GM13976 (cell line): ENCODE results near the gene DOK4.
"Not testable (repeated sequence)": the region's sequence is repeated elsewhere in the genome, so short reads cannot be mapped to it uniquely, and the experiment has no call there.

Experiments used
- DNase-seq: peaks from one replicate; pipeline ENCODE4 v3.0.0; 2012; ENCODE audit warnings: low spot score
- in situ Hi-C: fragments of 300-500 bp; cut with MboI; formaldehyde crosslinking; loops from one replicate; pipeline ENCODE4 v1.12.0; 2022; ENCODE audit warnings: low sequenced_read_pairs, mixed read lengths, inconsistent platforms; ENCODE audit not compliant: unreplicated experiment
- TF ChIP-seq, protein P1 (sequence below): IDR thresholded peaks from 2 replicates; pipeline ENCODE4 v1.5.1; 2012; ENCODE audit warnings: borderline replicate concordance, mild to moderate bottlenecking; ENCODE audit not compliant: insufficient read depth; ENCODE audit errors: extremely low read depth, missing control alignments, control extremely low read depth

Gene DOK4

DNA sequence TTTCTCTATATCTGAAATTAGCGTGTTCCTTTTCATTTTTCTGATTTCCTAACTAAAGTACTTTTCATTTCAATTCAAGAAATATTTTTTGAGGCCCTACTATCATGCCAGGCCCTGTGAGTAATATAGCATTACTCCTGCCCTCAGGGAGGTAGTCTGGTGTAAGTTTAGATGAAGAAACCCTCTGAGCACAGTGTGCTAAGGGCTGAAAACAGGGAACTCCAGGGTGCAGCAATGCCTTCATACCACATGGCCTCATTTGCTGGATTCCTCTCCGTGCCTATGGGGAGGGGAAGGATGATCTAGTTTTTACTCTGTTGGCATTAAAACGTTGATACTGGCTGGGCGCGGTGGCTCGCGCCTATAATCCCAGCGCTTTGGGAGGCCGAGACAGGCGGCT lies 34.3 kb downstream of the DOK4 start:
- TF ChIP-seq, protein P1, sequence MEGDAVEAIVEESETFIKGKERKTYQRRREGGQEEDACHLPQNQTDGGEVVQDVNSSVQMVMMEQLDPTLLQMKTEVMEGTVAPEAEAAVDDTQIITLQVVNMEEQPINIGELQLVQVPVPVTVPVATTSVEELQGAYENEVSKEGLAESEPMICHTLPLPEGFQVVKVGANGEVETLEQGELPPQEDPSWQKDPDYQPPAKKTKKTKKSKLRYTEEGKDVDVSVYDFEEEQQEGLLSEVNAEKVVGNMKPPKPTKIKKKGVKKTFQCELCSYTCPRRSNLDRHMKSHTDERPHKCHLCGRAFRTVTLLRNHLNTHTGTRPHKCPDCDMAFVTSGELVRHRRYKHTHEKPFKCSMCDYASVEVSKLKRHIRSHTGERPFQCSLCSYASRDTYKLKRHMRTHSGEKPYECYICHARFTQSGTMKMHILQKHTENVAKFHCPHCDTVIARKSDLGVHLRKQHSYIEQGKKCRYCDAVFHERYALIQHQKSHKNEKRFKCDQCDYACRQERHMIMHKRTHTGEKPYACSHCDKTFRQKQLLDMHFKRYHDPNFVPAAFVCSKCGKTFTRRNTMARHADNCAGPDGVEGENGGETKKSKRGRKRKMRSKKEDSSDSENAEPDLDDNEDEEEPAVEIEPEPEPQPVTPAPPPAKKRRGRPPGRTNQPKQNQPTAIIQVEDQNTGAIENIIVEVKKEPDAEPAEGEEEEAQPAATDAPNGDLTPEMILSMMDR, result no peak
- in situ Hi-C loops, result no loop called here
- DNase-seq, result no peak

DNA sequence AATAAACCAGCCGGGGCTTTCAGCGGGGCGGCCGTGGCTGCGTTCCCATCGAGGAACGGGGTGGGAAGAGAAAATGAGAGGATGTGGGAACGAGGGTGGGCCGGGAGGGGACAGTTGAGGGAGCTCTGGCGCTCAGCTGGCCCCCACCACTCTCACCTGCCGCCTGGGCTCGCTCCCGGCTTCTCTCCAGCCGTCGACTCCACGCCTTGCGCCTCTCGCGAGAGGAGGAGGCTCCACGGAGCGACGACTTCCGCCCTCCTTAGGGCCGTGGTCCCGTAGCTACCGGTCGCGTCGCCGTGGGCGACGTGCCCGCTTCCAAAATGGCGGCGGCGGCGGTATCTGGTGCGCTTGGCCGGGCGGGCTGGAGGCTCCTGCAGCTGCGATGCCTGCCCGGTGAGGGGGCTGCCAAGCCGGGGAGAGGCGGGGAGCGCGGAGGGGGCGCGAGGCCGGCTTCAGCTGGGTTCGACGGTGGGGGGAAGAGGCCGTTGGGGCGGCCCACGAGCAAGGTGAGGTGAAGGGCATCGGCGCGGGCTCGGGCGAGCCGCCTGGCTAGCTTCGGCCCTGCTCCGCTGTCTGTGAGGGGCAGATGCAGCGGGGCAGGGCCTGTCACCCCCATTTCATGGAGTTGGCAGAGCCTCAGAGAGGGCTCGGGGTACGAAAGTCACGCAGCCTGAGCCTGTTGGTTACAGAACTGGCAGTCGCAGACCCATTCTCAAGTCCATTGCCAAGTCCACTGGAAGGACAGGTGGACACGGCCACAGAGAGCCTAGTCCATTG lies 38.9 kb downstream of the DOK4 start, which contains the start of the genes CIAPIN1 and COQ9:
Gene CIAPIN1, minus strand, starts transcription at position 200 of the 777 bp plus-strand sequence. CDS start 6,457 bp downstream, outside the sequence.
Gene COQ9, plus strand, starts transcription at position 294 of the 777 bp plus-strand sequence. Its CDS starts 27 bp downstream, at position 321.
- TF ChIP-seq, protein P1, result no peak
- peak; percentile 98 for DNase-seq
- in situ Hi-C loops, result no loop called here

DNA sequence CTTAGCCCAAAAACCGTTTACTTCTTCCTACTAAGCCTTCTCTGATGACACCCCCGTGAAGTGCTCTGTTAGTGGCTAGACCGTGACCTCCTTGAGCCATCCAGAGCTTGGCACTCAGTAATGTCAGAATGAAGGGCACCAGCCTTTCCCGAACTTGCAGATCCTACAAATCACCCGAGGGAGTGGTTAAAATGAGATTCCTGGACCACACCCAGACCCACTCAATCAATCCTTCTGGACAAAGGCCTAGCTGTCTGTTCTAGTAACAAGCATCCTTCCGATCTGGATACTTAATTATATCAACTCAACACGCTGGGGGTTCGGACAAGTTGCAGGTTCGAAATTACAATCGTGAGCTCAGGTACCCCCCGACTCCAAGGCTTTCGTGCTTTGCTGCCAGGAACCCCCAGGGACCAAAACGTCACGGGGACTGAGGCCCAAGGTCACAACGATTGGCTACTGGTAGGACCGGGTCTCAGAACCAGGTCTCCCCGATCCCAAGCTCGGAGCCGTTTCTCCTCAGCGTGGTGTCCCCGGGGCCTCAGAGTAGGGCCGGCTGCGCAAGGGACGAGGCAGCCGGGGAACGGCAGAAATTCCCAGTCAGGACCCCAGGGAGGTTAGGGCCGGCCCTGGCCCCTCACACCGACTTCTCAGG lies 39.6 kb downstream of the DOK4 start:
- DNase-seq, result peak; percentile 63
- TF ChIP-seq, protein P1, result no peak
- in situ Hi-C loops, result no loop called here

- TF ChIP-seq, protein P1, result no peak
- in situ Hi-C loops, result no loop called here
These were observed 40.8 kb downstream of the DOK4 start for GRCh38 chr16:57445510-57445909.

DNA sequence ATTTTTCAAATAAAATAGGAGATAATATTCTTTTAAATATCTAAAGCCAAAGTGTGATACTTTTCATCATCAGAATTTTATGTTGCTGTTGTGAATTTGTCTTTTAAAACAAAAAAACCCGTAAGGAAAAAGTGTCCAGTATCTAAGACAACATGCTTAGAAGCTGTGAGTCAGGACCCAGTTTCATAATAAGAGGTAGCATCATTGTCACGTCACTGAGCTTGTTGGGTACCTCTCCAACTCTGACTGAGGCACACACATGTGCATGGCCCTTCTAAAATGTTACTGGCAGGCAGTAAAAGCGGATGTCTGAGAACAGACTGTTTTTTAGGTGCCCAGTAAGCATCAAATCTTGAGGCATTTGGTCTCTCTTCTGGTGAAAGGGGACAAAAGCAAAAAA lies 41.6 kb downstream of the DOK4 start:
- DNase-seq, result no peak
- TF ChIP-seq, protein P1, result no peak
- in situ Hi-C loops, result no loop called here

More at GRCh38 chr16:57445510-57445909, 40.8 kb downstream of the DOK4 start:
- DNase-seq, result no peak

DNA sequence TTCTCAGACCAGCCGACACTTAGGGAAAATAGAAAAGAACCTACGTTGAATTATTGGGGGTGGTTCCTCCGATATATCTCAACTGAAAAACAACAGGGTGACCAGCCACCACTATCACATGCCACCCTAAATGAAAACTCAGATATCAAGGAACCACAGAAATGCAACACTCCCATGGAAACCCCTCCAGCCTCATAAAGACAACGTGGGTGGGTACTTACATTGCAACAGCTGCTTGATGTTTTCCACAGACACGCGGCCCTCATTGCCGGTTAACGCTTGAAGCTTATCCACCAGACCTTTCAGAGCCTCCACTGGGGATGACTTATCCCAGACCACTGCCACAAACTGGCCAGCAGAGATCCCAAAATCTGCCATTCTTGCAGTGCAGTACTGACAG lies 45.7 kb downstream of the DOK4 start:
- in situ Hi-C loops, result not testable (repeated sequence)

GRCh38 chr16:57439947-57440346 lies 46.3 kb downstream of the DOK4 start:
- in situ Hi-C loops, DNase-seq: not testable (repeated sequence)

More for the DNA sequence above, 45.7 kb downstream of the DOK4 start:
- DNase-seq, result not testable (repeated sequence)
